Measurements from ENCODE around the gene MORC1.
"Not testable (repeated sequence)": the region's sequence is repeated elsewhere in the genome, so short reads cannot be mapped to it uniquely, and the experiment has no call there.

Gene MORC1, protein sequence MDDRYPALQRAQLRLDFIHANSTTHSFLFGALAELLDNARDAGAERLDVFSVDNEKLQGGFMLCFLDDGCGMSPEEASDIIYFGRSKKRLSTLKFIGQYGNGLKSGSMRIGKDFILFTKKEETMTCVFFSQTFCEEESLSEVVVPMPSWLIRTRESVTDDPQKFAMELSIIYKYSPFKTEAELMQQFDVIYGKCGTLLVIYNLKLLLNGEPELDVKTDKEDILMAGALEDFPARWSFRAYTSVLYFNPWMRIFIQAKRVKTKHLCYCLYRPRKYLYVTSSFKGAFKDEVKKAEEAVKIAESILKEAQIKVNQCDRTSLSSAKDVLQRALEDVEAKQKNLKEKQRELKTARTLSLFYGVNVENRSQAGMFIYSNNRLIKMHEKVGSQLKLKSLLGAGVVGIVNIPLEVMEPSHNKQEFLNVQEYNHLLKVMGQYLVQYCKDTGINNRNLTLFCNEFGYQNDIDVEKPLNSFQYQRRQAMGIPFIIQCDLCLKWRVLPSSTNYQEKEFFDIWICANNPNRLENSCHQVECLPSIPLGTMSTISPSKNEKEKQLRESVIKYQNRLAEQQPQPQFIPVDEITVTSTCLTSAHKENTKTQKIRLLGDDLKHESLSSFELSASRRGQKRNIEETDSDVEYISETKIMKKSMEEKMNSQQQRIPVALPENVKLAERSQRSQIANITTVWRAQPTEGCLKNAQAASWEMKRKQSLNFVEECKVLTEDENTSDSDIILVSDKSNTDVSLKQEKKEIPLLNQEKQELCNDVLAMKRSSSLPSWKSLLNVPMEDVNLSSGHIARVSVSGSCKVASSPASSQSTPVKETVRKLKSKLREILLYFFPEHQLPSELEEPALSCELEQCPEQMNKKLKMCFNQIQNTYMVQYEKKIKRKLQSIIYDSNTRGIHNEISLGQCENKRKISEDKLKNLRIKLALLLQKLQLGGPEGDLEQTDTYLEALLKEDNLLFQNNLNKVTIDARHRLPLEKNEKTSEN

DNA sequence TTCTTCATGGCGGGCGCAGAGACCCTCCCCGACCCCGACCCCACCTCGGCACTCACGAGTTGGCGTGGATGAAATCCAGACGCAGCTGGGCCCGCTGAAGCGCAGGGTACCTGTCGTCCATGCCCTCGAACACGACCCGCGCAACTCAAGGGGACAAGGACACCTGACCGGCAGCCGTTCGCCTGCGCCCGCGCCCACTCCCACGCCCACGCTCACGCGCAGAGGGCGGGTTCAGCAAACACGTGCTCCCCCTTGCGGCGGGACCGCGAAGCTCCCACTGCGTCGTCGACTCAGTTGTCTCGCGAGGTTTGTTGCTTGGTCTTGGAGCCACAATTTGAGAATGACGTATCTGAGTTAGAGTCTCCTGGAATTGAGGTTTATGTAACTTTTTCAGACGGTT, at the start of gene MORC1:
Gene MORC1 (minus strand): TSS at position 196 of the 400 bp plus-strand sequence. CDS start 75 bp downstream, at position 121.
- DNase-seq: no peak

DNA sequence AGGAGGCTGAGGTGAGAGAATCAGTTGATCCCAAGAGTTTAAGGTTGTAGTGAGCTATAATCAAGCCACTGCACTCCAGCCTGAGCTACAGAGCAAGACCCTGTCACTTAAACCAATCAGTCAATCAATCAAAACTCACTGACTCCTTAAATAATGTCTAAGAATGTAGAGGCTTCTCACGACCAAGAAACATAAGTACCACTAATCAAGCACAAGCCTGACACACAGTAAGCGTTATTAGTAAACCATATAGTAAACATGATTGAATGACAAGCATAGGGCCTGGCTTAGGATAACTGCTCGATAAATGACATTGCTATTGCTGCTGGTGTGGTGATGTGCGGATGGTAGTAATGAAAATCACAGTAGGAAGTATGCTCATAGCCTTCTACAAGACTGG, 48.0 kb upstream of the MORC1 start:
- DNase-seq: no peak

DNA sequence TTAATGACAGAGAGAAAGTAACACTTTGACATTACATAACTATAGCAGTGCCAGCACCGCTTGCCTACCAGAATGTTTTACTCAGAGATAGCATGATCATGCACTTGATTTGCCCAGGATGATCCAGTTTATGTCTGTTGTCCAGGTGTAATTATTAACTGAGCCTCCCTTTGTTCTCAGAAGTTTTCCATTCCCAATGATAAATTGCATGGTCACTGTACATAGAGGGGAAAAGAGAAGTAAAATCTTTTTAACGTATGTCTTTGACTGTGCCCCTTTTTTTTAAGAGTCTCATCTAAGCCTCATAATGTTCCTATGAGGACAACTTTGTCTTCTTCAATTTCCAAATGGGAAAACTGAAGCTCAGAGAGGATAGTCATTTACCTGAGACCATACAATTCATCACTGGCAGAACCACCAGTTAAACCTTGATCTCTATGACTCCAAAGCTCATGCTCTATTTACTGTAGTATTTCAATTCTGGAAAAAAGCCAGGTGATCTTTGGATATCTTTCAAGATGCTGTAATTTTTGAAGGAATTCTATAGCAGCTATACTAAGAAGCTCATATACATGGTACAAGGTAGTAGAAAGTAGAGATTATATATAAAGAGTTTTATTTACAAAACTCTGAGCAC, 43.7 kb upstream of the MORC1 start:
- no peak for DNase-seq

DNA sequence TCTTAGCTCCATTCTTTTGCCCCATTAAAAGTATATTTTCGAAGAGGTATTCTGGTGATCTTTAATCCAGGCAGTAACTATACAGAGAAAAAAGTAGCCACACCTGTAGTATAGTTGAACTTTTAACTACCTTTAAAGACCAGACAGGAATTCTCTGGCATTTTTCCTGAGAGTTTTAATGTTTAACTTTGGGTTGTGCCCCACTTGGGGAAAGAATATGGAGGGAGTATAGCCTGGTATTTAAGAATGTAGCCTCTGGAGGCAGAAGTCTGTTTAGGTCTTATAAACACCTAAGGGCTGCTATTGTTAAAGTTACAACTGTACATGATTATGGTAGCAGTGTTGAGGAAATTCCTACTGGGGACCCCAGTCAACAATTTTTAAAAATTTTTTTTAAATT, 37.9 kb upstream of the MORC1 start:
- DNase-seq: no peak

DNA sequence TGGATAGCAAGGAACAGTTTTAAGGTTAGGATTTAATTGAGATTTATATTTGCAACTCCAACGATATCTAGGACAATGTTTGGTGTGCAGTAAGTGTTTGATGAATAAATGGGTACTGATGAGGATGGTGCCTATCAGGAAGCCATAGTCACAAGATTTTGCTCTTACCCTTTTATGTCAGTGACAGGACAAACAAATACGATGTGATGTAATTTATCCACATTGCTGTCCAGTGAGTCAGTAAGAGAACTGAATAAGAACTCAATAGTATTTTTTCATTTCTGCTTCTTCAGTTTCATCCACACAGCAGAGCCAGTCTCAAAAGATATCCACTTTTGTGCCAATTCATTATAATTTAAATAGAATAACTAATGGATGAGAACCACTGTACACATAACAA, 37.0 kb upstream of the MORC1 start:
- peak; percentile 60 for DNase-seq

DNA sequence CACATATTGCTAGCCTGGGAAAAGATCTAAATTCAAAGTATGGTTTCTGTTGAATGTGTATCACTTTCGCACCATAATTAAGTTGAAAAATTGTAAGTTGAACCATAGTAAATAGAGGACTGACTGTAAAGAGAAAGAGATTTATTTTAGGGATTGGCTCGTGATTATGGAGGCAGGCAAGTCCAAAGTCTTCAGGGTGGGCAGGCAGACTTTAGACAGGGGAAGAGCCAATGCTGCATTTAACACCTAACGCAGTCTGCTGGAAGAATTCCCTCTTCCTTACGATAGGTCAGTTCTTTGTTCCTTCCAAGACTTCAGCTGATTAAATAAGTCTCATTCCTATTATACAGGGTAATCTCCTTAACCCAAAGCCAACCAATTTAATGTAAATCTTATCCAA, 34.4 kb upstream of the MORC1 start:
- no peak for DNase-seq

DNA sequence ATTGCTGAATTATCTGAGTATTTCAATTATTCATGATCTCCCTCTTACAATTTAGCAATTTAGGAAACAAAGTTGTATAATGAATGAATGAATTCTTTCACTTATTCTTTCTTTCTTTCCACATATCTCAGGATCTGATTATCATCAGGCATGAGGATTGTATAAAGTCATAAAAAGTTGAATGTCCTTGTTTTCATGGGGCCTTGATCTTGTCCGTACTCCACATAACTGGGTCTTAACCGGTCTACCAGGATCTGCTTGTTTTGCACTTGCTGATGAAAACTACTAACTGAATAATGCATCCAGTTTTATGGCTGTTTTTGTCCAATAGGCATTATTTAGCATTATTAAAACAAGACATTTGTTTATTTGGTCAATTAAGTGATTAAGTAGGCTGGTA, 31.1 kb upstream of the MORC1 start:
- no peak for DNase-seq

DNA sequence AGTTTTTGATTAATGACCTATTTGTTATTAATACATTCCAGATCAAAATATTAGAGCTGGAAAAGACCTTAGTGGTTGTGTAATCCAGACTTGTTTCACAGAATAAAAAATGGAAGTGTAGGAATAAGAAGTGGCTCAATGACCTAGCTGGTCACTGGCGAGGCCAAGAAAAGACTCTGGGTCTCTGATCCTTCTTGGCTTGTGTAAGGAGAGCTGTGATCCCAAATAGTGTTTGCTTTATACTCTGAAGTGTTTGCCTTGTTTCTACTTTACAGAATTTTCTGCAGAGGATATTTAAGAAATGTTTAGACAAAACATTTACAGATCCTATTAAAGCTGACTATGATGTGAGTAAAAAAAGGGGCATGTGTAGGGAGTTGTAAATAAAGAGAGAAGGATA, 25.7 kb upstream of the MORC1 start:
- no peak for DNase-seq

DNA sequence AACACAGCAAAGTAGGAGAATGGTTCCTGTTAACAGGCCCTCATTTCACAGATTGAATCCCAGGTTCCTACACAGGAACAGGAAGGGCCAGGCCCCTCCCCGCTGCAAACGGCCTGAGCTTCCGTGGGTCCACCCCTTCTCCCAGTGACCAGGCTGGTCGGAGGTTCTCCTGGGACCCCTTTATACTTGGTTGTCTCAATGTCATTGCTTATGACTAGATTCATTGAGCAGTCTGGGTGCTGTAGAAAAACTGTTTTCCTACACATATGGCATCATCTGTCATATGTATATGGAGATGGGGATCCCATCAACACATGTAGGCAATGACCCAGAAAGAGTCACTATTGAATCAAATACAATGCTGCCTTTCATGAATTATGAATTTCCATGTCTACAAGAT, 22.4 kb upstream of the MORC1 start:
- DNase-seq: no peak

DNA sequence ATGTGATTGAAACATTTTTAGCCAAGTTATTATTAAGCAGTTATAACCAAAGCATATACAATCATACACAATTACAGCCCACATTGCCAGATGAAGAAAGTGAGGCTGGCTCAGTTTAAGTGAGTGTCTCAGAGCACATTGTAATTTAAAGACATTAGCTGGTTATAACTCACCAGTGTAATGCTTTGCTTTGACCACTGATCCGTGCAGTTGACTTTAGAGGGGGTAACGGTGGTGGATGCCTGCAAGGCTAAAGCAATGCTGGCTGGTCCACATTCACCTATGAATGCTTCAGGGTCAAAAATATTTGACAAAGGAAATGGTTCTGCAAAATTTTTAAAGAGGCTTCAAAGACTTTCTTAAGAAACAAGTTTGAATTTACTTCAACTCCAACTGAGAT, 19.8 kb upstream of the MORC1 start:
- no peak for DNase-seq

DNA sequence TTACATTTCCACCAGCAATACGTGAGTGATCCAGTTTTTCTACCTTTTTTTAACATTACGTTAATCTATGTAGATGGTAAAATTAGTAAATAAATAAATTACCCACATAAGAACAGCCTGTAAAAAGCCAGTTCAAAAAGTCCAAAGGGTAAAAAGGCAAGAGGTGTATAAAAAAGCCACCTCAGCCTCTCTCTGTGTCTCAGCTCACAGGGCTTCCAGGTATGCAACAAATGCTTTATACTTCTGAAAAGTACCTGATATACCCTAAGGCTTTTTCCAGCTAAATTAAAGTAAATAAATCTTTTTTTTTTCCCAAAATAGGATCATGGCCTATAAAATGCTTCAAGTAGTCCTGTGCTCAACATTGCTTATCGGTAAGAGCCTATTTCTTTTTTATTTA, 18.6 kb upstream of the MORC1 start, which contains the start of gene C3orf85:
Gene C3orf85 (plus strand): TSS at position 197 of the 400 bp plus-strand sequence. CDS start 129 bp downstream, at position 326.
- no peak for DNase-seq

DNA sequence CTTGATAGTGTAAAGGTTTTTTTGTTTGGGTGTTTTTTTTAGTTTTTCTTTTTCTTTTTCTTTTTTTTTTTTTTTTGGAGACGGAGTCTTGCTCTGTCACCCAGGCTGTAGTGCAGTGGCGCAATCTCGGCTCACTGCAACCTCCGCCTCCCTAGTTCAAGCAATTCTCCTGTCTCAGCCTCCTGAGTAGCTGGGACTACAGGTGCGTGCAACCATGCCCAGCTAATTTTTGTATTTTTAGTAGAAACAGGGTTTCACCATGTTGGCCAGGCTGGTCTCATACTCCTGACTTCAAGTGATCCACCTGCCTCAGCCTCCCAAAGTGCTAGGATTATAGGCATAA, 15.5 kb upstream of the MORC1 start:
- DNase-seq: not testable (repeated sequence)

DNA sequence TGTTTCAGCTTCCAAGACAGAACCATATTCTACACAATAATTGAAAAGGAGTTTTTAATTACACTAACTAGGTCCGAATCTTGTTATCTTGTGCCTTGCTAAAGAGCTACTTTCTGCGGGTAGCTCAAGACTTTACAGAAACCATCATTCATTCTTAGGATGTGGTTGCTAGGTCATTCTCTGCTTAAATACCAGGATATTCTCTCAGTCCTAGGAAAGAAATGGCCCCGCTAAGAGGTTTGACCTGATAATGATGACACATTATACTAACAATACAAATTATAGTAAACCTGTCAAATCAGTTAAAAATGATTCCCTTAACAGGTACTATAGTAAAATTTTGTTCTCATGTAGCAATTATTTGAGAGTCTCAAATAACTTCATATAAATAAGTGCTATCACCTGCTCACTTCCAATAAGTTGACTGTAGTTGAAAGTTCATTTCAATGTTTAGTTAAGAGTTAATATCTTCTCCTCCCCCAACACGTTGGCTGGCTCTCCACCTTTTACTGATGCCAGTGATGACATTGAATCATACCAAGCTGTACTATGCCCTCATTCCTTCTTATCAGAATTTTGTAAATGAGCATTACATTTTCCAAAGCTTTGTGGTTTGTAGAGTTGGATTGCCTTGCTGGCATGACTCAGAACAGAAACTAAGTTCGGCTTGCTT, 15.0 kb upstream of the MORC1 start:
- peak; percentile 52 for DNase-seq

DNA sequence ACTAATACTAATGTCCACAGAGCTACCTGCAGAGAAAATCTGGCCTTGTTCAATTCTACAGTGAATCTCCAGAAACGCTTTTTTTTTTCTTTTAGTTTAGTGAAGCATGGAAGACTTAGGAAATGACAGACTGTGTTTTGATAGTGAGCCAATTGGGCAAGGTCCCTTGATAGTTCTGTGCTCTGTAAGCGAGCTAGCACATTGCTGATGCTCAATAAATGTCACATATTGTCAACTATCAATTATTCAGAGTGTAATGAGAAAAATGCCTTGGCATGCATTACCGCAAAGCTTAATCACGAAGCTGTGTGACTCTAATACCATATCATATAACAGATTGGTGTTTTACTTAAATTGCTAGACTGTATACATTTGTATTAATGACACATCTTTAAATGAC, 13.3 kb upstream of the MORC1 start:
- peak; percentile 2 for DNase-seq

DNA sequence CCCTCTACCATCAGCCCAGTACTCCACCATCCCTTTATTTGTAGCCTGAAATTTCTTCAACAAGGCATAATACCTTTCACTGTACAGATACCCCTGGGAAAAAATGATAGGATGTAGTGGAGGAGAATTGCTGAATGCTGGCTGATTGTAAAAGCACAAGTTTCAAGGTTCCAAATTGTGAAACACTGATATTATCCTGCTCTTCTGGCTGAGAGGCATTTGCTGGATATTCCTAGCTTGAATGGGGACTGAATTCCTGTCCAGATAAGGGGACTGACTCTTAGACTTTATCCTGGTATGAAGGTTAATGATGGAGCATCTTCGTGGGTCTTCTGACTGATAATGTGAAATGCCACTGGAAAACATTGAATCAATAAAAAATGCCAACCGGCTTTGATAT, 9.6 kb upstream of the MORC1 start:
- DNase-seq: no peak

DNA sequence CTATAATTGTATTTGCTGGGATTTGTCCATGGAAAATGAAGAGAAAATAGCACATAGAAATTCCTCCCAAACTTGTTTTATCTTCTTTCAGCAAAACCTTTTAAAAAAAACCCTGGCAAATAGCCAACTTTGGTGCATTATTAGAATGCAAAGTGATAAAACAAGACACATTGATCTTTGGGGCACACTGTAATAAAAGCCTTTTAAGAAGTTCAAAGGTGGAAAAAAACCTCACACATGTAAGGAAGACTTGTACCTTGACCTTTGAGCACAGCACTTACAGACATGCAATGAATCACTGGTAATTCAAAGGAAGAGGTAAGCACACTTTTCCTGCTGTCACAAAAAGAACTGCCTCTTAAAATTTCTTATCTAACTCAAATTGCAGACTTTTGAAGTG, 8.0 kb upstream of the MORC1 start:
- no peak for DNase-seq

DNA sequence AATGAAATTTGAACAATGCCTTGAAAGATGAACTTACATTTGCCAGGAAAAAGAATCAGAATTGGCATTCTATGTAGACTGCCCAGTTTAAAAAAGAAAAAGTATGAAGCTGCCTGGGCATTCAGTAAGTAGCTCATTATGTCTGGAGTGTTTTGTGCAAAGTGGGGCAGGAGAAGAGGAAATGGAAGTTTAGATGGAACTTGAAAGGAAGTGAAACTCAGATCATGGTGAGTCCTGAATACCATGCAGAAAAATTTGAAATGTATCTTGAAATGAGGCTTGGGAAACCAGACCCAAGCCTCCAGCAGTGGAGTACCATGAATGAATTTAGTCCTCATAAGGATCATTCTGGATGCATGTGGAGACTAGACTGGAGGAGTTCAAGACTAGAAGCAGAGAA, 4.8 kb upstream of the MORC1 start:
- DNase-seq: no peak

DNA sequence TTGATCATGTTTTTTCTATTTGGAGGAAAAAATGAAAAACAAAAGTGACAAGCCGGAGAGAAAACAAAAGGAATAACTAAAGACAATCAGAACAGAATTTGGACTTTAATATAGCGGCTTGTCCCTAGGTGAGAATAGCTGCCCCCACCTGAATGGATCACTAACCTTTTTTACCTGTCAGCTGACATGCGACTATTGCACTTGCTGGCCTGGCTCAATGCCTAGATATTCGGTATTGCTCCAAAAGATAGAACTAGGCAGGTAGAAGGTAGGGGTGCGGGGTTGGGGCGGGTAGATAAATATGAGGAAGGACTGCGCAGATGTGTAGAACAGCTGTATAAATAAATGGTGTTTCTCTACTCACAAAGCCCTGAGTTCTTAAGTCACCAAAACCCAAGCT, 650 bp upstream of the MORC1 start:
- no peak for DNase-seq

DNA sequence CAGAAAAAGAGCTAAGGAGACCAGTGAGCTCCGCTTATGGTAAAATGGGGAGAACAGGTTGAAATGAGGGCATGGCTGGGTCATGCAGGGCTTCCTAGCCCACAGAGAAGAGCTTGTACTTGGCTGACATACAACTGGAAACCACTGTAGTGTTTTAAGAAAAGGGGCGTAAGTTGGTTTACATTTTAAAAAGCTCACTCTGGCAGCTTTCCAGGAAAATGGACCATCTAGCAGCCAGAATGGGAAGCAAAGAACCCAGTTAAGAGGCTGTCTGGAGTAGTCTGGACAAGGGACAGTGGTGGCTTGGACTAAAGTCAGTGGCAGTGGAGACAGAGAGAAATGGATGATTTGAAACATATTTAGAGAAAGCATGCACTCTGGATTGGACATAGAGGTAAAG, 1.9 kb downstream of the MORC1 start:
- DNase-seq: no peak

DNA sequence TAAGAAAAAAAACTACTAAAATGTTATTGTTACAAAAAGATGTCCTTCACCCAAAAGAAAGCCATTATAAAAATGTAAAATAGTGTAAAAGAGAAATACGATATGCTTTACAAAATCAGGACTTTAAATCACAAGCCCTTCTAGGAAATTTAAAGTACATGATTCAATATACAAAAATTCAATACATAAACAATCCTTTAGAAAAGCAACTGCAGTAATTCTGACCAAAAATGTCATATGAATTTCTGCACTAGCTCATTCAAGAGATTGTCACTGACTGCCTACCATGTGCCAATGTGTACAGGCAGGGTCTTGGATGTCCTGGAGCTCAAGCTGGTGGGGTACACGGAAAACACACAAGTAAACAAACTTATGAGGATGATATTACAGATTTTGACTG, 2.5 kb downstream of the MORC1 start:
- peak; percentile 2 for DNase-seq

DNA sequence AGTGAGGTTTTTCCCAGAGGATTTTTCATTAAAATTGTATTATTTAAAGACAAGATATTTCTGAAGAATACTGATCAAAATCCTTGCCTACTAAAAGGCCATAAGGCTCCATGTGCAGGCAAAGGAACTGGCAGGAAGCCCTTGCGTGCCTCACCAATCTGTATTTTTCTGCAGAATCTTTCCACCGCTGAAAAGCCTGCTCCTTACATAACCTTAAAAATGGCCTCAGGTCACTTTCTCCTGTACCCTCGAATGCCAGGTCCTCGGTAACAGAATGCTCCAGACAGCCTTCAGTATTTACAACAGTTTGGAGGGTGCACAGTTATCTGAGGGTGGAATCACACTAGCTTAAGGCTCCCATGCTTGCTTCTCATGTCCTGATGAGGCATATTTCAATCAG, 3.2 kb downstream of the MORC1 start:
- no peak for DNase-seq

DNA sequence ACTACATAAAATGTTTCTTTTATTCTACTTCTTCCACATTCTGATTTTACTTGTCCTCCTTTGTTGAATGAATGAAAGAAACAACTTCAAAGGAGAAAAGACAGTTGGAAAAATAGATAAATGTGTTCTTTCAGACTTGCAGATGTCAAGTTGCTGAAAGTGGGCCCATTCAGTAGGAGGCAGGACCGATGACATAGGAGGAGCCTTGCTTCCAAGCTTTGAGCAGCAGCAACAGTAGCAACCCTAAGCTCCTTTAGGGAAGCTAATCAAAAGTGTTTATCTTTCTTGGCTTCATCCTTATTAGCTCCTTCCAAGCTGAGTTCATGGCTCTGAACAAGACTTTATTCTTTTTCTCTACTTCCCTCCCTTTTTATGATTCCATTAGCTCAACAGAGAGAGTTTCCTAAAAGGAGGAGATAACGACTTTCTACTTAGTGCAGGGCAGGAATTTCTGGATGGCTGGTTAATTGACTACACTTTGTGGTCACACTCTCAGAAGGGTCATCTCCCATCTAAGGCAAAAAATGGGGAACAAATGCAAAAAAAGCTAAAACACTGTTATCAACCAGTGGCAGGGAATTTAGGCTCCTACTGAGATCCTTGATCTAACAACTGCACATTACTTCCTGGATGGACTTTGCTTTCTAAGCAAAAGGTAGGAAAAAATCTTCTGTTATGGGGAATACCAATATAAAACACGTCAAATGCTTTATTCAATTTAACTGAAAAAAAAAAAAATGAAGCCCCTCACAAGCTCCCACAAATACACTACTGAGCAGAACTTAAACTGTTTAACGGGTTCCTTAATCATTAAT, 4.8 kb downstream of the MORC1 start:
- no peak for DNase-seq

All from EL (cell line).